Measurements from ENCODE around the gene KRR1.
"Not testable (repeated sequence)": the region's sequence is repeated elsewhere in the genome, so short reads cannot be mapped to it uniquely, and the experiment has no call there.

KRR1 gene

DNA sequence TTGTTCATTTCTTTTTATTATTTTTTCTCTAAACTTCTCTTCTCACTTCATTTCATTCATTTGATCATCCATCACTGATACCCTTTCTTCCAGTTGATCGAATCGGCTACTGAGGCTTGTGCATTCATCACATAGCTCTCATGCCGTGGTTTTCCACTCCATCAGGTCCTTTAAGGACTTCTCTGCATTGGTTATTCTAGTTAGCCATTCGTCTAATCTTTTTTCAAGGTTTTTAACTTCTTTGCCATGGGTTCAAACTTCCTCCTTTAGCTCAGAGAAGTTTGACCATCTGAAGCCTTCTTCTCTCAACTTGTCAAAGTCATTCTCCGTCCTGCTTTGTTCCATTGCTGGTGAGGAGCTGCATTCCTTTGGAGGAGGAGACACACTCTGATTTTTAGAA is 10.7 kb upstream of the KRR1 start:
- not testable (repeated sequence) for DNase-seq

DNA sequence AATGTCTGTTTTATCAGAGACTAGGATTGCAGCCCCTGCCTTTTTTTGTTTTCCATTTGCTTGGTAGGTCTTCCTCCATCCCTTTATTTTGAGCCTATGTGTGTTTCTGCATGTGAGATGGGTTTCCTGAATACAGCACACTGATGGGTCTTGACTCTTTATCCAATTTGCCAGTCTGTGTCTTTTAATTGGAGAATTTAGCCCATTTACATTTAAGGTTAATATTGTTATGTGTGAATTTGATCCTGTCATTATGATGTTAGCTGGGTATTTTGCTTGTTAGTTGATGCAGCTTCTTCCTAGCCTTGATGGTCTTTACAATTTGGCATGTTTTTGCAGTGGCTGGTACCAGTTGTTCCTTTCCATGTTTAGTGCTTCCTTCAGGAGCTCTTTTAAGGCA is 9.8 kb upstream of the KRR1 start:
- not testable (repeated sequence) for DNase-seq

DNA sequence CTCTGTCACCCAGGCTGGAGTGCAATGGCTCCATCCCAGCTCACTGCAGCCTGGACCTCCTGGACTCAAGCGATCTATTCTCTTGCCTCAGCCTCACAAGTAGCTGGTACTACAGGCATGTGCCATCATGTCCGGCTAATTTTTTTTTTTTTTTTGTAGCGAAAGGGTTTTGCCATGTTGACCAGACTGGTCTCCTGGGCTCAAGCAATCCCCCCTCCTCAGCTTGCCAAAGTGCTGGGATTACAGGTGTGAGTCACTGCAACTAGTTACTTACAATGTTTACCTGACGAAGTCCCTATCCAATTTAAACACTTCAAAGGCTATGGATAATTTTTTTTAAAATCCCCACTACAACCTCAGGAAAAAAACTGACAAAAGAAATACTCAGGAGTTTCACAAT is 1.8 kb downstream of the KRR1 start:
- no peak for DNase-seq

DNA sequence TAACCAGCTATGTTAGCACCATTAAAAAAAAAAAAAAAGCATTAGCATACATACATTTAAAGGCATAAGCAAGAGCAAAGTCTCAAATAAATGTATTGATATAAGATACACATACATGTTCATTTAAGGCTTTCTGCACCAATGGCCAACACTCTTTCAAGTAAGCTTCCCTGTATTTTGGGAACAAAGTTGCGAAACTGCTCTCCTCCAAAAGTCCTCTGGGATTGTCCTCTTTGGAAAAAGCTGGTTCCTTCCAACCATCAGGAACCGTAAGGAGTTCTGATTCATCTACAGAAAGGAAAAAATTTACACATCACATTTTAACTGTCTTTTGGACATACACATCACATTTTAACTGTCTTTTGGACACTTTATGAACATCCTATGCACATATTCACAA is 3.2 kb downstream of the KRR1 start:
- no peak for DNase-seq

DNA sequence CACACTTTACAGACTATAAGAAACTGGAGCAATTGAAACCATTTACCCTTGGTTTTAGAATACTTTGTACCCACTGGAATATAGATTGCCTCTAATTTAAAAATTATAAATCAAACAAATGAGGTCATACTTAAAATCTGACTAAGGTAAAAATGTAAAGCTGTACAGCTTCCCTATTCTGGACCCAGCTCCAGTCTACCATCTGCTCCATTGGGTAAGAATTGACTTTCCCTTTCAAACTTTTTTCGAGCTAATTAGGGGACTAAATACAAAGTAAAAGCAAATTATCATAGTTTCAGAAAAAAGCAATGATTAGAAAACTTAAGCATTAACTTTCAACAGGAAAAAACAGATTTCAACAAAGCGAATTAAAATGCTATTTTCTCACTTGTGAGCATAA is 4.3 kb downstream of the KRR1 start:
- no peak for DNase-seq

DNA sequence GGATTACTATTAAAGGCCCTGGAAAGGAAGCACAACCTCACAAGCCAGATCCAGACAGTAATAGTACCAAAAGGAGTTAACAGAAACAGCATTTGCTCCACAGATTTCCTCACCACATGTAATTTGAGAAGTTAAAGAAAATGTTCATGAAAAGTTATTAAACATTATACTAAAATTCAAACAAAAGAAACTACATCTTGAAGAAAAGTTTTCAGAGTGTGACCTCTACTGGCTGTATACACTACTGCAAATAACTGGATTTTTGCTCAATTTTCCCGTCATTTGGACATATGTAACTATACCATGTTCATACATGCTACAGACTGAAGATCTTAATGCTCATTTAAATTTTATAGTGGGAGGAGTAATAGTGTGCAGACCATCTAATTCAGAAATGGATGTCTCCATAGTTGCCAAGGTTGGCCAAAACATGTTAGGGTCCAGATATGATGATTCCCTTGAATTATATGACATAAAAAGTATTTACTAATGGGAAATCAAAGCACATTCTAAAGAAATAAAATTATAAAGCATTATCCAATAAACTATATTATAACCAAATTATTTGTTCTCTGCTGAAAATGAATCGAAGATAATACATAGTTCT is 5.6 kb downstream of the KRR1 start:
- DNase-seq, result no peak

DNA sequence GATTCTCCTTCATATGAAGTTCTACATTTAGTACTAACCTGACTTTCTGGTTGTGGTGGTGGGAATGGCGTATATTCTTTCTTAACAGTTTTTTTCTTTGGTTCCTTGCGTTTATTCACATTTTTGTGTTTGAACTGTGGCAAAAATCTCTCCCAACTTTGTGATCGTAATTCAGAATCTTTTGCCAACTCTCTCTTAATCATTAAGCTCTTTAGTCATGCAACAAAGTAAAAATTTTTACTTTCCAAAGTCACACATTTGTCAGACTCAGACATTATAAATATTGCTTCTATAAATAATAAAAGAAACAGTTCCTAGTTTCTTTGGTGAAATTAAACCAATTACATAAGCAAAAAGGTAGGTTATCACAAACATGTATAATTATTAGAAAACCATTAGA is 7.5 kb downstream of the KRR1 start:
- DNase-seq, result no peak

DNA sequence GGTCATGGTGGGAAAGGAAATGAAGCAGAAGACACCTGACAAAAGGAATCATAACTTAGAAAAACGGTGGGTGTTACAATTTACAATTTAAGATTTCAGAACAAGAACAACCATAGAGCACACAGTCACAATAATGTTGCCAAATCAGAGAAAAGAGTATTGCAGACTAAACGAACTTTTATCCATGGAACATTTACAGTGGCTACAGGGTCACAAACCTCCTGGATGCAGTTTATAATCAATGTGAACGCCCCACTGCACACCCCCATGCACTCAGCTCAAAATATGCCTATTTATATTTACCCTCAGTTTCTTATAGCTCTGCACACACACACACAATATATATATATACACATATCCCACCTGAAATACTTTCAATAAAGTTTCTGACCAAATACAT is 8.0 kb downstream of the KRR1 start:
- DNase-seq, result no peak

DNA sequence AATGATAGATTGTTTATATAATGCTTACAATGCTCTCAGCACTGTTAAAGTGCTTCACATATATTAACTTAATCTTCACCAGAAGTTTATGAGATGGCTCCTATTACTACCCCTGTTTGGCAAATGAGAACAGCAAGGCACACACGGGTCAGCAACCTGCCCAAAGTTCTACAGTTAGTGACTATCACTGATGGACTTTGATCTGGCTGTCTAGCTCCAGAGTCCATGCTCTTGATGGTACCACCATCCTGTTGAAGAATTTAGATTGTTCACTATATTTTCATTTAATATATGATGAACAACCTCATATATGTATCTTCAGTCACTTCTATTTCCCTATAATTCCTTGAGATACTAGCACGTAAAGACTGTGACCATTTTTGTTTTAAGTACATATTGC is 20.2 kb downstream of the KRR1 start:
- DNase-seq, result no peak

DNA sequence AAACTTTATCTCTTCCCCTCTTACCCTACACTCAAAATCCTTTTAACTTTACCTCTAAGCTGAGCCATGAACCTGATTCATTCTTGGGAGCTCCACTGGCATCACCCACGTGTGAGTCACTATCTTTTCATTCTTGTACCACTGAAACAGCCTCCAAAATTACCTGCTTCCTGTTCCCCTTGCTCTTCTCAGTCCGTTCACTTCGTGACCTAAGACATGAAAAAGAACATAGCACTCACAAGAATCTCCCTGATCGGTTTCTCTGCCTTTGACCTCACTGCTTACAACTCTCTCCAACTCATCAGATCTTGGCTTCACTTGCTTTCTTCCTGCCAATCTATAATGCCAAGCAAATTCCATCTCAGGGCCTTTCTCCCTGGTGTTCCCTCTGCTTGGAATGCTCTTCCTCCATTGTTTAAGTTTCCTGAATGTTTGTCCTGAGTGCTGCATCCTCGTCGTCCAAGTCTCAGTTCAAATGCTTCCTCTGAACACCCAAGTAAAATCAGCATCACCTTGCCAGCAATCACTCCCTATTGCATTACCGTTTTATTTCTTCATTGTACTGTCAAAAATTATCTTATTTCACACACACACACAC is 21.7 kb downstream of the KRR1 start:
- DNase-seq, result no peak

DNA sequence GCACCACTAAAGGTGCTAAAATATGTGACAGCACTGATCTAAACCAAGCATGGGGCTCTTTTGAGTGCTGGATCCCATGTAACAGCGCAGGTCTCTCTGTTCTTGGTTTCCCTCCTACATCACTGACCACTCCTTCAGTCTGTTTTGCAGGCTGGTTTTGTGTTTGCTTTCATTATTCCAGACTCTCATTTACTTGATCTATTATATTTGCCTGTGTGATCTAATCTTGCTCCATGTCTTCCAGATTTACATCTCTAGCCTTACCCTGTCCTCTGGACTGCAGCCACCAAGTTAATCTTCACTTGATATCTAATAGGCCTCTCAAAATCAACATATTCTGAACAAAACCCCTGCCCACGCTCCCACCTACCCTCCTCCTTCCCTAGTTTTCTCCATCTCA is 22.2 kb downstream of the KRR1 start:
- DNase-seq, result no peak

DNA sequence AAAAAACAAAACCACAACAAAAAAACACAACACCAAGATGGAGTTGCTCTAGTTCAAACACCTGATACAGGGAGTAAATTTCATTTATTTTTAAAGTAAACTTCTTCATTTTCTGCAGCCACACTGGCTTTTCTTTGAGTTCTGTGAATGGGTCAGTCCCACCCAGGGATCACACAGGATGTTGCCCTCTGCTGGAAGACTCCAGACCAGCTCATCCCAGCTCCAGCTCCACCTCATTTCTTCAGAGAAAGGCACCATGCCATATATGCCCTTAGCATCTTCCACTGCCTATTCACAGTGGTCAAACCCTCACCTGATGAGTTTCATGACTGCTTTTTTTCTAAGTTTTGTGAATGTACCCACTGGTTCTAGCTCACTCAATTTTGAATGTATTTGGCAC is 22.9 kb downstream of the KRR1 start:
- no peak for DNase-seq

DNA sequence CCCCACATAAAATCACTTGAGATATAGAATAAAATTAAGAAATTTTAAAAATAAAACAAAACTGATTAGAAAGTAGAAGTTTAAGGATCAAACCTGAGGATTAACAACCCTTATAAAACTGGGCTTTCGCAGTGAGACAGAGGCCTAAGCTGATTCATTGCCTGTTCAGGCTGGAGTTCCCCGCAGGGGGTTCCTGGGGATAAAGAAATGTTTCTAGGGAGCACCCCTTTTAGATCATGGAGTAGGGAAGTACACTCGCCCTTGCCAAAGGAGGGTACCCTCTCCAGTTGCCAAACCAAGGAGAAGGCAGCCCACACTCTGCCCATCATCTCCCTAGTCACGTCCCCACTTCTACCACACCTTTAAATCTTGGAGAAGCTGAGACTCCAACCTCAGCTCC is 24.1 kb downstream of the KRR1 start:
- no peak for DNase-seq

DNA sequence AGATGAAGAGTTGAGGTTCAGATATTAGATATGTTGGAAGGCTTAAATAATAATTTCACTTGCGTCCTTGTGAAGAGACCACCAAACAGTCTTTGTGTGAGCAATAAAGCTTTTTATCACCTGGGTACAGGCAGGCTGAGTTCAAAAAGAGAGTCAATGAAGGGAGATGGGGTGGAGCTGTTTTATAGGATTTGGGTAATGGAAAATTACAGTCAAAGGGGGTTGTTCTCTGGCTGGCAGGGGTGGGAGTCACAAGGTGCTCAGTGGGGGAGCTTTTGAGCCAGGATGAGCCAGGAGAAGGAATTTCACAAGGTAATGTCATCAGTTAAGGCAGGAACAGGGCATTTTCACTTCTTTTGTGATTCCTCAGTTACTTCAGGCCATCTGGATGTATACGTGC is 27.0 kb downstream of the KRR1 start:
- DNase-seq, result not testable (repeated sequence)

DNA sequence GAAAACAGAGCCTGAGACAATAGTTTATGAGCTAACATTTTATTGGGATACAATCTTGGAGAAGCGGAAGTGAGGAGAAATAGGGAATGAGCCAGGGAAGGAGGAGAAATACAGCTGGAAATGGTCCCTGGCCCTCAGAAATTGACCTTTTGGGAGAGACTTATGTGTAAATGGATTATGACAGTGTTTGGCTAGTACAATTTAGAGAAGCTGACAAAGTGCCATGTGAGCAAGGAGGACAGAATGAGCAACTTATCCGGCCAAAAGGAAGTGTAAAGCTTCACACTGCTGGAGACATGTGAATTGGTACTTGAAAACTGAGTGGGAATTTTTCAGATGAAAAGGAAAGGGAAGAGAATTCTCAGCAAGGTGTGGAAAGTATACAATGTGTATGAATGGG is 28.0 kb downstream of the KRR1 start:
- DNase-seq, result no peak

DNA sequence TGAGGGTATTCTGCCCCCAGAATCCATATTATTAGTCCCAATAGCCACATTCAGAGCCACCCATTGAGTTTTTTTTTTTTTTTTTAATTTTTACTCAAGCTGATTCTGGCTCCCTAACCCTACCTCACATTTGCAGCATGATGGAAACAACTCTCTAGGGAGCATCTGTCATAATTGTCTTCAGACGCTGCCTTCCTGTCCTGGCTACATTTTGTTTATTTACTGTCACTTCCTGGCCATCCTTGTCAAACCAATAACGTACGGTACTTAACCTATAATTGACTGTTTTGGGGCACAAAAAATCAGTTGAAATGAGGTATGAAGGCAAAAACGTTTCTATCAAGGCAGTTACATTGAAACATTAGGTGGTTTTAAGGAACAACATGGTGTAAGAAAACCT is 28.8 kb downstream of the KRR1 start:
- no peak for DNase-seq

DNA sequence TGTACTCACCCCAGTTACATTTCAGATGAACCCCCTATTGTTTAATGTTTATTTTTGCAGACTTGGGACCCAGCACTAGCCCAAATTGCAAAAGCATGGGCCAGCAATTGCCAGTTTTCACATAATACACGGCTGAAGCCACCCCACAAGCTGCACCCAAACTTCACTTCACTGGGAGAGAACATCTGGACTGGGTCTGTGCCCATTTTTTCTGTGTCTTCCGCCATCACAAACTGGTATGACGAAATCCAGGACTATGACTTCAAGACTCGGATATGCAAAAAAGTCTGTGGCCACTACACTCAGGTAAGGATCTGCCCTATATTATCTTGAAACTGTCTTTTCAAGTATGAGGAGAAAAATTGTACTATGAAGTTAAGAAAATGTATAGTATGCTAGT is 29.6 kb downstream of the KRR1 start:
- DNase-seq, result no peak

DNA sequence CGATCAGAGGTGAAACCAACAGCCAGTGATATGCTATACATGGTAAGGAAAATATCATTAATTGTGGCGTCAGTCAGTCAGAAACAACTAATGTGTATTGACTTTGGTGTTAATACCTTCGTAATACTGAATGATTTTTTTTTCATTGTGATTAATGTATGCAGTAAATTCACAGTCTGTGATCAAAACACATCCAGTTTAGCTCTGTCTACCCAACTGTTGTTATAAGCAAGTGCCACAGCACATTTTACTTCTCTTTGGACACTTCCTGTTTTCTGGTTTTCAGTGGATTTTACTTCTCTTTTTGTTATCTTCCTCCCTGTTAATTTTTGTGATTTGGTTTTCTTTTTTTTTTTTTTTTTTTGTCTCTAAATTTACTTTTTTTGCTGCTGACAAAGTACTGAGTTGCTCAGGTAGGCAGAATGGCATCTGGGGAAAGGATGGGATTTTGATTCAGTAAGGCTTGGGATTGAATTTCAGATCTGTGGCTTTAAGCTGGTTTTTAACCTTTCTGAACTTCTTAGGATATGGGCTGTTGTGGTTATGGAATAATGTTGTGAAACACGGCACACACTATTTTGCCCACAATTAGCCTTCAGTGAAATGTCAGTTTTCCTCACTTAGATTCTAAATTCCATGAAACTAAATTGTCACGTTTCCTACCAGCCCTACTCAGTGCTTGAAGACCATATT is 30.2 kb downstream of the KRR1 start:
- DNase-seq, result no peak

DNA sequence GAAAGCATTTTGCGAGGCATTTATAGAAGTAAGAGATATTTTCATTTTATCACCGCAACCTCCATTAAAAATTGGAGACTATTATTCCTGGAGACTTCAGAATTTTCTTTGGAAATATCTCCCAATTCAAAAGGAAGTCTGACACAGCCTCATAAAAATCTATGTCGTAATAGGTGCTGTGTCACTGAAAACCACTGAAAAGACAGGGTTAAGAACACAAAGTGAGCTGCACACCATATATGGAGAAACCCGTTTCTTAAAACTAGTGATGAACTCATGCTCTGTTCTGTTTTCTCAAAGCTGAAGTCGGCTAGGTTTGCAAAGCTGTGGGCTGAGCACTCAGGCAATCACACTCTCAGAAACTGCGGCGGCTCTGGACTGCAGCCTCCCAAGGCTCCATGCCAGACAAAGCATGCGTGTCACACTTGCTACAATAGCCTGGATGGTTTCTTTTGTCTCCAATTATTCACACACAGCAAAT is 30.9 kb downstream of the KRR1 start, which contains the start of gene GLIPR1:
TSS of gene GLIPR1 (plus strand) at position 287 of the 481 bp plus-strand sequence. CDS start at position 413, 126 bp downstream.
- no peak for DNase-seq

DNA sequence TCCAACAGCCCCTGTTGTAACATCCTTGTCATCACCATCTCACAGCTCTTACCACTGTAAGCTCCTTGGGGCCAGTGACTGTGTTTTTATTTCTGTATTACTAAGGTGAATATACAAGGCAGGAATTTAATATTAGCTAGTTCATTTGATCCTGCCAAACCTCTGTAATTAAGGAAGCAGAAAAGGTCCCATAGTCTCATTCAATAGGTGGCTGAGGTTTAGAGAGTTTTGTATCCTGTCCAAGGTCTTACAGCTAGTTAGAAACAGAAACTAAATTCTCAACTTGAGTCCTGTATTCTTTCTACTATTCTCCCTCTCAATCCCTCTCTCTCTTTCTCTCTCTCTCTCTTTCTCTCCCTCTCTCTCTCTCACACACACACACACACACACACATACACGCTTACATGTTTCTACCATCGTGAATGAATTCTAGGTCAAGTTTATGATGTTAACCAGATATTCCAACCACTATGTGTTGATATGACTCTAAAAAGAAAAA is 31.4 kb downstream of the KRR1 start:
- DNase-seq, result no peak

DNA sequence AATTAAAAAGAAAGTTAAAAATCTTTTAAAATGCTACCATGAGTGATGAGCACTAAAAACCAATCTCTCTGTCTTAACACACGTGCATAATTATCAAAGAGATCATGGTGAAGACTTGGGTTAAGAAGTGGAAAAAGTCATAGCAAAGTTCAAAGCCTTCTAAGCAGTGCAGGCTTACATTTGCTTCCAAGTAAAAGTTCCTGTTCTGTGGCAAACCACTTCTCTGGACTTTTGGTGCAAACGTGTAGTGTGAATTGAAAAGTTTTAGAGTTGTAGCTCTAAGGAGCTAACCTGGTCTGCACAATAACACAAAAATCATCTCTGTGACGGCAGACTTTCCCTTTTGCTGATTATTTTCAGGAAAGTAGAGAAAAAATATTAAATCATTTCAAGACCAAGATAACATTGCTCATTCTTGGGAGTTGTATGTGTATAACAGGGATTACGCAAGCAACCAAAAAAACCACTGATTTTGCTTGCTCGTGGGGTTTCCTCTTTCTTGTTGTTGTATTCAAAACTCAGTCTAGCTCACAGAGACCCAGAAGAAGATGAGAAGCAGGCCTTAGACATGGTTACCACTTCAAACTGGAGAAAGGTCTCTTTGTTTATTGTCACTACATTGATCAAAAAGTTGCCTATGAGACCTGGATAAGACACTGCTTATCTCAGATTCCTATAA is 33.2 kb downstream of the KRR1 start:
- DNase-seq, result no peak

DNA sequence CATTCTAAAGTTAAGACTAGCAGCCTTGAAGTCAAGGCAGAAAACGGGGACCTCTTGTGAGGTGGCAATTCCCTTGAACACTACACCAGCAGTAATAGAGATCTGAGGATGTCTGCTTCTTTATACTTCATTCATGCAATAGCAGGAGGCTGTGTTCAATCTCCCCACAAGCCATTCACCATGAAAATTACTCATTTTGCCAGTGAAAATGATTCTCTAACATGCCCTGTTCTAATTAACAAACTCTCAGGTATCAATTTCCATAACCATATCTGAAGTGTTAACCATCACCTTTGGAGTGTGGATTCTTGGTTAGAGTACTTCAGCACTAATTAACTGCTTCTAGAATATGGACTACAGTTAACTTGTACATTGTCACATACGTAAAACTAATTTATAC is 34.3 kb downstream of the KRR1 start:
- no peak for DNase-seq

DNA sequence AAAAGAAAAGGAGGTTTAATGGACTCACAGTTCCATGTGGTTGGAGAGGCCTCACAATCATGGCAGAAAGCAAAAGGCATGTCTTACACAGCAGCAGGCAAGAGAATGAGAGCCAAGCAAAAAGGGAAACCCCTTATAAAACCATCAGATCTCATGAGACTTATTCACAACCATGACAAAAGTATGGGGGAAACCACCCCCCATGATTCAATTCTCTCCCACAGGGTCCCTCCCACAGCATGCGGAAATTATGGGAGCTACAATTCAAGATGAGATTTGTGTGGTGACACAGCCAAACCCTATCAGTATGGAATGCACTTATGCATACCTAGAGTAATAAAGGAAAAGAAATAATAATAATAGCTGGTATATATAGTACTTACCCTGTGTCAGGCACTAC is 35.3 kb downstream of the KRR1 start:
- no peak for DNase-seq

DNA sequence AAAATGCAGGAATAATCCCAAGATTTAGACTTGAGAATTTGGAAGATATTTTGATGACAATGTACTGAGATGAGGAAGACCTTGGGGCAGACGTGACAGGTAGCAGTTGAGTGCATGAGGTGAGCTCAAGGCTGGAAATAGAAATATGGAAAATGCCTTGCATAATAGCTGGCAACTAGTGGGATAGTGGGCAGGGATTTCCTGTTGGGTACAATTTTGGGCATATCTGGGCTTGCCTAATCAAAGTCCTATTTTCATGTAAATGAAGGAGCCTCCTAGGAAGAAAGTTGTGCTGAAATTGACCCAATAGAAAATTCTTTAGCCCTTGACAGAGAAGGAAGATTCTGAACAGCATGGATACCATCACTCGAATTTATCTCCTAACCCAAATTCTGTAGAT is 37.3 kb downstream of the KRR1 start:
- no peak for DNase-seq

Data from NCI-H187 treated with DMSO at 0.1 percent for 48 hours (cell line).